Measurements from ENCODE around the gene NGF. TPM values are rescaled to one million over a fixed set of nuclear protein-coding genes. Genes with fewer than 3 reads are reported as not detected.
A peak's percentile ranks its signal among the peaks of the same experiment; 100 is the strongest.

NGF gene
- total and polyA plus RNA-seq, 9 donors, result 1.2 to 5.8 (median 2.4) TPM

DNA sequence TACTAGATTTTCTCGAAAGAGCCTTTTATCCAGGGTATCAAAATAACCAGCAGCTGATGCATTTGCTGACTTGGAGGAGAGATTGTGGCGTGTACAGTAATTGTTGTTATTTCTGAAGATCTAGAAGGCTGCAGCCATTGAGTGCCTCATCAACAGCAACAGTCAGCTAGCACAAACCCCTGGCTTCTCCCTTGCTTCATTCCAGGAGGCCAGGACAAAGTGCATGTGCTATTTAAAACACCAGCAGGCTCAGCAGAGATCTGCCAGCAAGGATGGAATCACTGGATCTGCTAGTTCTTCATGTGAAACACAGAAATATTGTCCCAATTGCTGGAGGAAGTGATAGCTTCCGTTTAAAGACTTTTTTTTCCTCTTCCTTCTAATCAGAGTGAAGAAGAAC, 2.8 kb upstream of the NGF start:
- Histone ChIP-seq H3K27ac (ENCODE audit: low read length) (no peak overlapping the region), H3K4me3 (ENCODE audit: low read length) (no peak overlapping the region), H3K27me3 (ENCODE audit: control insufficient read depth, insufficient read depth, low read length) (peaks cover 38% of the 10 kb centered on the region), H3K9me3 (replicated peaks; ENCODE audit: control insufficient read depth, low read depth, low read length) (no peaks in the 10 kb centered on the region), H3K4me1 (ENCODE audit: control insufficient read depth, insufficient read depth, low read length) (peaks cover 13% of the 10 kb centered on the region), H3K36me3 (ENCODE audit: control insufficient read depth, insufficient read depth, low read length) (no peaks in the 10 kb centered on the region)
- WGBS (ENCODE audit: insufficient coverage), result 67% methylated on average over 1 of the region's 3 CpGs
- no peak for DNase-seq

- no peaks in the 10 kb centered on the region for H3K36me3 ChIP-seq (ENCODE audit: control insufficient read depth, insufficient read depth, low read length)
- 14% methylated on average over 24 of the region's 25 CpGs for WGBS (ENCODE audit: insufficient coverage)
- no peaks in the 10 kb centered on the region for H3K9me3 ChIP-seq (replicated peaks; ENCODE audit: control insufficient read depth, low read depth, low read length)
- peaks cover 39% of the 10 kb centered on the region for H3K27me3 ChIP-seq (ENCODE audit: control insufficient read depth, insufficient read depth, low read length)
- H3K4me1 ChIP-seq (ENCODE audit: control insufficient read depth, insufficient read depth, low read length), result peaks cover 19% of the 10 kb centered on the region
- peak overlapping the region; percentile 56 for H3K4me3 ChIP-seq (ENCODE audit: low read length)
- no peak for DNase-seq
- H3K27ac ChIP-seq (ENCODE audit: low read length), result no peak overlapping the region
Observed at GRCh38 chr1:115338457-115338820, 390 bp upstream of the NGF start.

GRCh38 chr1:115337276-115337632, 795 bp downstream of the NGF start:
- Histone ChIP-seq H3K36me3 (ENCODE audit: control insufficient read depth, insufficient read depth, low read length) (no peaks in the 10 kb centered on the region), H3K27ac (ENCODE audit: low read length) (no peak overlapping the region), H3K4me1 (ENCODE audit: control insufficient read depth, insufficient read depth, low read length) (peaks cover 22% of the 10 kb centered on the region), H3K4me3 (ENCODE audit: low read length) (peak overlapping the region; percentile 56), H3K27me3 (ENCODE audit: control insufficient read depth, insufficient read depth, low read length) (peaks cover 39% of the 10 kb centered on the region), H3K9me3 (replicated peaks; ENCODE audit: control insufficient read depth, low read depth, low read length) (no peaks in the 10 kb centered on the region)
- DNase-seq, result peak; percentile 43
- WGBS (ENCODE audit: insufficient coverage), result under 1% methylated on average over 19 of the region's 19 CpGs

DNA sequence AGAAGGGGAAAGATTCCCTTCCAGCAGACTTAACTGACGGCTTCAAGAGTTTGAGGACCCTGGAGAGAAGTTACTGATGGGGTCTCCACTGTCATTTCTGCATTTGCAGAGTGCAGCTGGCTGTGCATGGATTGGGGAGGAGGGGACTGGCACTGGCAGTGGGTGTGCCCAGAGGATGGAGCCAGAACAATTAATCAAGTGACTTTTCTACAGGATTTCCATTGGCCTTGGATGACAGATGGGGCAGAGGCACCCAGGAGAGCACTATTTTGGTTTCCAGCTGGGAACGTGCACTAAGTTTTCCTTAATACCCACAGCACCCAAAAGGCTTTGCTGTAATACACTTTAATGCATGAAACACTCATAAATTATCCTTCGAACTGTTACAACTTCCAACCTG, 1.3 kb downstream of the NGF start:
- 53% methylated on average over 2 of the region's 3 CpGs for WGBS (ENCODE audit: insufficient coverage)
- Histone ChIP-seq H3K36me3 (ENCODE audit: control insufficient read depth, insufficient read depth, low read length) (no peaks in the 10 kb centered on the region), H3K27me3 (ENCODE audit: control insufficient read depth, insufficient read depth, low read length) (peaks cover 39% of the 10 kb centered on the region), H3K4me1 (ENCODE audit: control insufficient read depth, insufficient read depth, low read length) (peaks cover 23% of the 10 kb centered on the region), H3K4me3 (ENCODE audit: low read length) (peak overlapping the region; percentile 7), H3K9me3 (replicated peaks; ENCODE audit: control insufficient read depth, low read depth, low read length) (no peaks in the 10 kb centered on the region), H3K27ac (ENCODE audit: low read length) (no peak overlapping the region)
- DNase-seq, result no peak

DNA sequence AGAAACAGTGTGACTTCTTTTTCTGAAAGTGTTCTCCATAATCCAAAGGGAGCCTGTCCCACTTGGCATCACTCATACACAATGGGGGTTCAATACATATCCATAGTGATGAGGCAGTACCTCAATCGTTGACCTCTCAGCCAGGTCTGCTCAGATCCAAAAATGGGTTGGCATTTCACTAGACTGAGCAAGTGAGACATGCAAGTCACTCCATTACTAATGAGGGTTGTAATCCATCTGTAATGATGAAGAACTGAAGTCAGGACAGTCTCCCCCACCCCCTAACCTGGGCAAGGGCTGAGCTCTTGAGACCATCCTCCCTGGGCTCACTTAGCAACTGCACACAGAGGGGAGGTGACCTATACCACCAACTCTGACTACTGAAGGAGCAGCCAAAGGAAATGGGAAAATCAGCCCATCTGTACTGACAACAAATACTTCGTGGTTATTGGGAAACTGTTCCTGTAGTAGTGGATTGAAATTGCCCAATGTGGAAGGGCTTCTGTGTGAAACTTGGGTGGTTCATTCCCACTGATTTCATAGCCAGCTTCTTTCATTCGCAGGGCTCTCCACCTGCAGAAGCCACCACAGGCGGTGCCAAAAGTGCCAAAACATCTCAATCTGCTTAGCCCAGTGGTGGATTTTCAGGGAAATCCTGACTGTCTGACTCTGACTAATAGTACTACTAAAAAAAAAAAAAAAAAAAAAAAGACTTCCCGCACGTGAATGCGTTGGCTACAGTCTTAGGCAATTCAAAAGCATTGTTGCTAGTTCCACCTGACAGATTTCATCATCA, 5.0 kb downstream of the NGF start:
- Histone ChIP-seq H3K27me3 (ENCODE audit: control insufficient read depth, insufficient read depth, low read length) (peaks cover 19% of the 10 kb centered on the region), H3K4me1 (ENCODE audit: control insufficient read depth, insufficient read depth, low read length) (peaks cover 36% of the 10 kb centered on the region)
- 64% methylated on average over 4 of the region's 7 CpGs for WGBS (ENCODE audit: insufficient coverage)

DNA sequence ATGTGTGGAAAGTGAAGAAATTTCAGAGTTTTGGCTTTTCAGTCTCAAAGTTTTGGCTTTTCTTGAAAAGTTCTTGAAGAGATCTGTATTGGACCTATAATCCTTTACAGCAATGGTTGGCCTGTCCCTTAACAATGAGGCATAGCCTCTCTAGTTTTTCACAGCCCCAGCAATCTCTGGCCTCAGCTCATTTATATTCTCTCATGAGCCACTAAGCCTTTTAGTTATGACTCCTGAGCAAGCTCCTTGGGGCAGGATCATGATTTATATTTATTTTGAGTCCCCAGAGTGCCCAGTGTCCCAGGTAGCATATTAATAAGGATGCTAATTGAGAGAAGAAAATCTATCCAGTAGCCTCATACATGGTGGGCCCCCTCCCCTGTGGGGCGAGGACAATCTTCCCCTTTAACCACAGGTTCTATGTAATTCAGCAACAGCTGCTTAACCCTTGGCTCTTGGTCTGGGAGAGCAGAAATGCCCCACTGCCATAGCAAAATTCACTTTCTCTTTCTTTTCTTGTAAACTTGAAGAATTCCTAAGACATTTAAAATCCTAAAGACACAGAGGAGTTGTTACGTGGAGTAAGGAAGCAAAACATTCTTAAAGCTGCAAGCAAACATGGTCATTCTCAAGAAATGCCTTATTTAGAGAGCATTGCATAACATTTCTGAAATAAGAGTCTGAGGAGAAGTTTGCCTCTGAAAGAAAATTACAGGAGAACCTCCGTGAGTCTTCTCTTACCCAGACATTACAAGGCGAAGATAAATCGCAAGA, 6.3 kb downstream of the NGF start:
- peak; percentile 23 for DNase-seq
- no peaks in the 10 kb centered on the region for H3K36me3 ChIP-seq (ENCODE audit: control insufficient read depth, insufficient read depth, low read length)
- peaks cover 9% of the 10 kb centered on the region for H3K27me3 ChIP-seq (ENCODE audit: control insufficient read depth, insufficient read depth, low read length)
- WGBS (ENCODE audit: insufficient coverage), result 40% methylated on average over 1 of the region's 5 CpGs
- no peak overlapping the region for H3K4me3 ChIP-seq (ENCODE audit: low read length)
- no peaks in the 10 kb centered on the region for H3K9me3 ChIP-seq (replicated peaks; ENCODE audit: control insufficient read depth, low read depth, low read length)
- H3K4me1 ChIP-seq (ENCODE audit: control insufficient read depth, insufficient read depth, low read length), result peaks cover 27% of the 10 kb centered on the region
- peak overlapping the region; percentile 86 for H3K27ac ChIP-seq (ENCODE audit: low read length)

More for the DNA sequence above, 5.0 kb downstream of the NGF start:
- no peaks in the 10 kb centered on the region for H3K36me3 ChIP-seq (ENCODE audit: control insufficient read depth, insufficient read depth, low read length)
- H3K27ac ChIP-seq (ENCODE audit: low read length), result no peak overlapping the region
- no peaks in the 10 kb centered on the region for H3K9me3 ChIP-seq (replicated peaks; ENCODE audit: control insufficient read depth, low read depth, low read length)
- peak; percentile 22 for DNase-seq
- H3K4me3 ChIP-seq (ENCODE audit: low read length), result no peak overlapping the region

DNA sequence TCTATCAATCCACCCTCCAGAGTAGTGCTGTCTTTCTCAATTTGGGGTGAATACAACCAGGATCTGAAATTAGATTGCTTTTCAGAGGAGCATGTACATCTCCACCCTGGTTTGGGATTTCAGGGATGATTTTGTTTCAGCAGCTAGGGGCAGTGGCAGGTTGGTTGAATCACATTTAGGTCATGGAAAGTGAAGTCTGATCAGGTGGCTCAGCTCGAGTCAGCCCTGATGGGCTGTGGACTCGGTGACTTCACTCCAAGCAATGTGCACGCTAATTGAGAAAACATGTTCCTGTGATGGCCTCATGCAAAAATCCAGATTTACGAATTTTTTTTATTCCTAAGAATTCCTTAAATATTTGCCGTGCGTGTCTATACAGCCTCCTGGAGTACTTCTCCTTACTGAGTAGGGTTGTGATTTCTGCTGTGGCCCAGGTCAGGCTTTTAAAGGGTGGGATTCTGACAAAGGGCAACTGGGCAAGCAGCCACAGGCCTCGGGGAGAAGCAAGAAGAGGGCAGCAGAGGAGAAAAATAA, 7.5 kb downstream of the NGF start:
- H3K27ac ChIP-seq (ENCODE audit: low read length), result peak overlapping the region; percentile 86
- H3K27me3 ChIP-seq (ENCODE audit: control insufficient read depth, insufficient read depth, low read length), result no peaks in the 10 kb centered on the region
- H3K4me3 ChIP-seq (ENCODE audit: low read length), result no peak overlapping the region
- no peaks in the 10 kb centered on the region for H3K9me3 ChIP-seq (replicated peaks; ENCODE audit: control insufficient read depth, low read depth, low read length)
- no peaks in the 10 kb centered on the region for H3K36me3 ChIP-seq (ENCODE audit: control insufficient read depth, insufficient read depth, low read length)
- peak; percentile 91 for DNase-seq
- WGBS (ENCODE audit: insufficient coverage), result 25% methylated on average over 4 of the region's 7 CpGs
- H3K4me1 ChIP-seq (ENCODE audit: control insufficient read depth, insufficient read depth, low read length), result peaks cover 25% of the 10 kb centered on the region

DNA sequence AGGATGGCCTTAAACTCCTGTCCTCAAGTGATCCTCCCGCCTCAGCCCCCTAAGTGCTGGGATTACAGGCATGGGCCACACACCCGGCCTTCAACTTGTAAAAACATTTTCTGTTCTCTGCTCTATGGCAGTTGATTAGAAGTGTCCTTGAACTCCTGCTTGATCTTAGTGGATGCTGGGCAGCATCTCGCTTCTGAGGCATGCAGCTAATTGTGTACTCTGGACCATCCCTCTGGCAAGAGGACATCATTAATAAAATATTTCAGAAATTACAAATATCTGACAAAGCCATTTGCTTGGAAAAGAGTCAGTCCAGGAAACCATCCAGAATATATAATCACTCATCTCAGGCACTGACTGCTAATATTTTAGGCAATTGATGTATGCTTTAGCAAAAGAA, 8.1 kb downstream of the NGF start:
- no CpG with 5 or more reads among the region's 3 CpGs for WGBS (ENCODE audit: insufficient coverage)
- peak; percentile 45 for DNase-seq
- Histone ChIP-seq H3K9me3 (replicated peaks; ENCODE audit: control insufficient read depth, low read depth, low read length) (no peaks in the 10 kb centered on the region), H3K27ac (ENCODE audit: low read length) (peak overlapping the region; percentile 86), H3K27me3 (ENCODE audit: control insufficient read depth, insufficient read depth, low read length) (no peaks in the 10 kb centered on the region), H3K4me3 (ENCODE audit: low read length) (no peak overlapping the region), H3K36me3 (ENCODE audit: control insufficient read depth, insufficient read depth, low read length) (no peaks in the 10 kb centered on the region), H3K4me1 (ENCODE audit: control insufficient read depth, insufficient read depth, low read length) (peaks cover 26% of the 10 kb centered on the region)

- WGBS (ENCODE audit: insufficient coverage), result 86% methylated on average over 1 of the region's 3 CpGs
- no peak overlapping the region for H3K27ac ChIP-seq (ENCODE audit: low read length)
- H3K27me3 ChIP-seq (ENCODE audit: control insufficient read depth, insufficient read depth, low read length), result no peaks in the 10 kb centered on the region
- no peaks in the 10 kb centered on the region for H3K9me3 ChIP-seq (replicated peaks; ENCODE audit: control insufficient read depth, low read depth, low read length)
- H3K36me3 ChIP-seq (ENCODE audit: control insufficient read depth, insufficient read depth, low read length), result no peaks in the 10 kb centered on the region
- no peak overlapping the region for H3K4me3 ChIP-seq (ENCODE audit: low read length)
- no peak for DNase-seq
- peaks cover 23% of the 10 kb centered on the region for H3K4me1 ChIP-seq (ENCODE audit: control insufficient read depth, insufficient read depth, low read length)
Observed at GRCh38 chr1:115327270-115327669, 10.8 kb downstream of the NGF start.

- Histone ChIP-seq H3K27ac (ENCODE audit: low read length) (no peak overlapping the region), H3K27me3 (ENCODE audit: control insufficient read depth, insufficient read depth, low read length) (no peaks in the 10 kb centered on the region), H3K36me3 (ENCODE audit: control insufficient read depth, insufficient read depth, low read length) (no peaks in the 10 kb centered on the region), H3K4me3 (ENCODE audit: low read length) (no peak overlapping the region), H3K4me1 (ENCODE audit: control insufficient read depth, insufficient read depth, low read length) (peaks cover 19% of the 10 kb centered on the region), H3K9me3 (replicated peaks; ENCODE audit: control insufficient read depth, low read depth, low read length) (no peaks in the 10 kb centered on the region)
- no peak for DNase-seq
- WGBS (ENCODE audit: insufficient coverage), result 75% methylated on average over 6 of the region's 6 CpGs
Observed at GRCh38 chr1:115326419-115326818, 11.6 kb downstream of the NGF start.

Data from muscle of leg (tissue), 11 donors.